ENCODE data around the gene LRIT3. TPM values are rescaled to one million over a fixed set of nuclear protein-coding genes. Genes with fewer than 3 reads are reported as not detected.

LRIT3 gene
- total and polyA plus RNA-seq, 2 of the 13 experiments (the other 11 are each of a cell fraction or from before 2014, with no cell fraction given): 0.03 TPM; not detected in 1

DNA sequence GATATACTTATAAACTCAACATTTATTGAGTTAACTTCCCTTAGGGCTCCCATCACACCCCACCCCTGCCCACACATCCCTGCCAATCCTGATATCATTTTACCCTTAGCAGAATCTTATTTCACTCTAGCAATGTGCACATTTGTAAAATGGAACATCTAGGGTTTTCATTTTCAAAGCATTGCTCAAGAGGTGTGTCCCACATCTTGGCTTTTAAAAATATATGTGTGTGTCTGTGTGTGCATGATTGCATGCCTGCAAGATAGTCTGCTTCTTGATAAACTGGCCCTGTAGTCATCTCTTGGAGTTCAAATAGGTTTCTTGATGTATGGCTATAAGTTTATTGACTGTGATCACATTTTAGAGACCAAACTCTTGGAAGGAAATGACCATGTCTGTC is 38.4 kb downstream of the LRIT3 start (continued):
- TF ChIP-seq, protein P1, sequence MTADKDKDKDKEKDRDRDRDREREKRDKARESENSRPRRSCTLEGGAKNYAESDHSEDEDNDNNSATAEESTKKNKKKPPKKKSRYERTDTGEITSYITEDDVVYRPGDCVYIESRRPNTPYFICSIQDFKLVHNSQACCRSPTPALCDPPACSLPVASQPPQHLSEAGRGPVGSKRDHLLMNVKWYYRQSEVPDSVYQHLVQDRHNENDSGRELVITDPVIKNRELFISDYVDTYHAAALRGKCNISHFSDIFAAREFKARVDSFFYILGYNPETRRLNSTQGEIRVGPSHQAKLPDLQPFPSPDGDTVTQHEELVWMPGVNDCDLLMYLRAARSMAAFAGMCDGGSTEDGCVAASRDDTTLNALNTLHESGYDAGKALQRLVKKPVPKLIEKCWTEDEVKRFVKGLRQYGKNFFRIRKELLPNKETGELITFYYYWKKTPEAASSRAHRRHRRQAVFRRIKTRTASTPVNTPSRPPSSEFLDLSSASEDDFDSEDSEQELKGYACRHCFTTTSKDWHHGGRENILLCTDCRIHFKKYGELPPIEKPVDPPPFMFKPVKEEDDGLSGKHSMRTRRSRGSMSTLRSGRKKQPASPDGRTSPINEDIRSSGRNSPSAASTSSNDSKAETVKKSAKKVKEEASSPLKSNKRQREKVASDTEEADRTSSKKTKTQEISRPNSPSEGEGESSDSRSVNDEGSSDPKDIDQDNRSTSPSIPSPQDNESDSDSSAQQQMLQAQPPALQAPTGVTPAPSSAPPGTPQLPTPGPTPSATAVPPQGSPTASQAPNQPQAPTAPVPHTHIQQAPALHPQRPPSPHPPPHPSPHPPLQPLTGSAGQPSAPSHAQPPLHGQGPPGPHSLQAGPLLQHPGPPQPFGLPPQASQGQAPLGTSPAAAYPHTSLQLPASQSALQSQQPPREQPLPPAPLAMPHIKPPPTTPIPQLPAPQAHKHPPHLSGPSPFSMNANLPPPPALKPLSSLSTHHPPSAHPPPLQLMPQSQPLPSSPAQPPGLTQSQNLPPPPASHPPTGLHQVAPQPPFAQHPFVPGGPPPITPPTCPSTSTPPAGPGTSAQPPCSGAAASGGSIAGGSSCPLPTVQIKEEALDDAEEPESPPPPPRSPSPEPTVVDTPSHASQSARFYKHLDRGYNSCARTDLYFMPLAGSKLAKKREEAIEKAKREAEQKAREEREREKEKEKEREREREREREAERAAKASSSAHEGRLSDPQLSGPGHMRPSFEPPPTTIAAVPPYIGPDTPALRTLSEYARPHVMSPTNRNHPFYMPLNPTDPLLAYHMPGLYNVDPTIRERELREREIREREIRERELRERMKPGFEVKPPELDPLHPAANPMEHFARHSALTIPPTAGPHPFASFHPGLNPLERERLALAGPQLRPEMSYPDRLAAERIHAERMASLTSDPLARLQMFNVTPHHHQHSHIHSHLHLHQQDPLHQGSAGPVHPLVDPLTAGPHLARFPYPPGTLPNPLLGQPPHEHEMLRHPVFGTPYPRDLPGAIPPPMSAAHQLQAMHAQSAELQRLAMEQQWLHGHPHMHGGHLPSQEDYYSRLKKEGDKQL (CRISPR knock-in tag; IDR thresholded peaks at IDR 0.05; ENCODE audit: low read depth): no peak
- no peak for TF ChIP-seq XRCC5 (optimal IDR thresholded peaks at IDR 0.05; ENCODE audit: low read length)
- no peak for TF ChIP-seq EHMT2 (IDR thresholded peaks at IDR 0.05; ENCODE audit: borderline replicate concordance, low read depth, low read length)
- TF ChIP-seq, protein P2, sequence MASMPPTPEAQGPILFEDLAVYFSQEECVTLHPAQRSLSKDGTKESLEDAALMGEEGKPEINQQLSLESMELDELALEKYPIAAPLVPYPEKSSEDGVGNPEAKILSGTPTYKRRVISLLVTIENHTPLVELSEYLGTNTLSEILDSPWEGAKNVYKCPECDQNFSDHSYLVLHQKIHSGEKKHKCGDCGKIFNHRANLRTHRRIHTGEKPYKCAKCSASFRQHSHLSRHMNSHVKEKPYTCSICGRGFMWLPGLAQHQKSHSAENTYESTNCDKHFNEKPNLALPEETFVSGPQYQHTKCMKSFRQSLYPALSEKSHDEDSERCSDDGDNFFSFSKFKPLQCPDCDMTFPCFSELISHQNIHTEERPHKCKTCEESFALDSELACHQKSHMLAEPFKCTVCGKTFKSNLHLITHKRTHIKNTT (CRISPR knock-in tag; IDR thresholded peaks at IDR 0.05): no peak
- TF ChIP-seq, protein P3, sequence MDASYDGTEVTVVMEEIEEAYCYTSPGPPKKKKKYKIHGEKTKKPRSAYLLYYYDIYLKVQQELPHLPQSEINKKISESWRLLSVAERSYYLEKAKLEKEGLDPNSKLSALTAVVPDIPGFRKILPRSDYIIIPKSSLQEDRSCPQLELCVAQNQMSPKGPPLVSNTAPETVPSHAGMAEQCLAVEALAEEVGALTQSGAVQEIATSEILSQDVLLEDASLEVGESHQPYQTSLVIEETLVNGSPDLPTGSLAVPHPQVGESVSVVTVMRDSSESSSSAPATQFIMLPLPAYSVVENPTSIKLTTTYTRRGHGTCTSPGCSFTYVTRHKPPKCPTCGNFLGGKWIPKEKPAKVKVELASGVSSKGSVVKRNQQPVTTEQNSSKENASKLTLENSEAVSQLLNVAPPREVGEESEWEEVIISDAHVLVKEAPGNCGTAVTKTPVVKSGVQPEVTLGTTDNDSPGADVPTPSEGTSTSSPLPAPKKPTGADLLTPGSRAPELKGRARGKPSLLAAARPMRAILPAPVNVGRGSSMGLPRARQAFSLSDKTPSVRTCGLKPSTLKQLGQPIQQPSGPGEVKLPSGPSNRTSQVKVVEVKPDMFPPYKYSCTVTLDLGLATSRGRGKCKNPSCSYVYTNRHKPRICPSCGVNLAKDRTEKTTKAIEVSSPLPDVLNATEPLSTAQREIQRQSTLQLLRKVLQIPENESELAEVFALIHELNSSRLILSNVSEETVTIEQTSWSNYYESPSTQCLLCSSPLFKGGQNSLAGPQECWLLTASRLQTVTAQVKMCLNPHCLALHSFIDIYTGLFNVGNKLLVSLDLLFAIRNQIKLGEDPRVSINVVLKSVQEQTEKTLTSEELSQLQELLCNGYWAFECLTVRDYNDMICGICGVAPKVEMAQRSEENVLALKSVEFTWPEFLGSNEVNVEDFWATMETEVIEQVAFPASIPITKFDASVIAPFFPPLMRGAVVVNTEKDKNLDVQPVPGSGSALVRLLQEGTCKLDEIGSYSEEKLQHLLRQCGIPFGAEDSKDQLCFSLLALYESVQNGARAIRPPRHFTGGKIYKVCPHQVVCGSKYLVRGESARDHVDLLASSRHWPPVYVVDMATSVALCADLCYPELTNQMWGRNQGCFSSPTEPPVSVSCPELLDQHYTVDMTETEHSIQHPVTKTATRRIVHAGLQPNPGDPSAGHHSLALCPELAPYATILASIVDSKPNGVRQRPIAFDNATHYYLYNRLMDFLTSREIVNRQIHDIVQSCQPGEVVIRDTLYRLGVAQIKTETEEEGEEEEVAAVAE (CRISPR knock-in tag; IDR thresholded peaks at IDR 0.05; ENCODE audit: borderline replicate concordance): no peak
- TF ChIP-seq, protein P4, sequence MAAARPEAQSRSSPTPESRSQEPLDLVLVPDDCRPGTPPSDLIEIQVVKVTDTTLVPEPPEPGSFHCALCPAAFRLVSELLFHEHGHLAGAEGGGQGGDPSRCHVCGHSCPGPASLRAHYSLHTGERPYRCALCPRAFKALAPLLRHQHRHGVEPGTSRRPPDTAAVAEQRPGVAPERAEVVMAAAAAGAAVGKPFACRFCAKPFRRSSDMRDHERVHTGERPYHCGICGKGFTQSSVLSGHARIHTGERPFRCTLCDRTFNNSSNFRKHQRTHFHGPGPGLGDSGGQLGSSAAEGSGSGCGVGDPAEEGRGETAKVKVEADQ (CRISPR knock-in tag; IDR thresholded peaks at IDR 0.05; ENCODE audit: borderline replicate concordance): no peak
- TF ChIP-seq SP140L (CRISPR knock-in tag; IDR thresholded peaks at IDR 0.05; ENCODE audit: borderline replicate concordance): no peak
- TF ChIP-seq SMAD1 (CRISPR knock-in tag; IDR thresholded peaks at IDR 0.05; ENCODE audit: borderline replicate concordance, low read depth): no peak
- TF ChIP-seq HHEX (CRISPR knock-in tag; IDR thresholded peaks at IDR 0.05): no peak
- no peak for TF ChIP-seq ZFX (CRISPR knock-in tag; IDR thresholded peaks at IDR 0.05; ENCODE audit: low read depth)
- TF ChIP-seq CHD2 (IDR thresholded peaks at IDR 0.05; ENCODE audit: low read depth, low read length): no peak
- TF ChIP-seq, protein P5, sequence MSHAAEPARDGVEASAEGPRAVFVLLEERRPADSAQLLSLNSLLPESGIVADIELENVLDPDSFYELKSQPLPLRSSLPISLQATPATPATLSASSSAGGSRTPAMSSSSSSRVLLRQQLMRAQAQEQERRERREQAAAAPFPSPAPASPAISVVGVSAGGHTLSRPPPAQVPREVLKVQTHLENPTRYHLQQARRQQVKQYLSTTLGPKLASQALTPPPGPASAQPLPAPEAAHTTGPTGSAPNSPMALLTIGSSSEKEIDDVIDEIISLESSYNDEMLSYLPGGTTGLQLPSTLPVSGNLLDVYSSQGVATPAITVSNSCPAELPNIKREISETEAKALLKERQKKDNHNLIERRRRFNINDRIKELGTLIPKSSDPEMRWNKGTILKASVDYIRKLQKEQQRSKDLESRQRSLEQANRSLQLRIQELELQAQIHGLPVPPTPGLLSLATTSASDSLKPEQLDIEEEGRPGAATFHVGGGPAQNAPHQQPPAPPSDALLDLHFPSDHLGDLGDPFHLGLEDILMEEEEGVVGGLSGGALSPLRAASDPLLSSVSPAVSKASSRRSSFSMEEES (CRISPR knock-in tag; IDR thresholded peaks at IDR 0.05): no peak
- TF ChIP-seq ZNF350 (CRISPR knock-in tag; IDR thresholded peaks at IDR 0.05; ENCODE audit: borderline replicate concordance, low read depth): no peak

Measured in HepG2 (cell line).